Neural cell (in vitro differentiated cells): Measurements from ENCODE around the gene CCNJ. TPM values are rescaled to one million over a fixed set of nuclear protein-coding genes. Genes with fewer than 3 reads are reported as not detected.

Experiments used
- H2AFZ ChIP-seq: fragments of 200-600, 300-800 bp; sonication (generic), shearing (Covaris generic); 2 replicates; pipeline ENCODE4 v1.6.0; 2014; ENCODE audit warnings: low read depth, mild to moderate bottlenecking, antibody characterized with exemption, low read length, moderate library complexity
- H3F3A ChIP-seq: fragments of 200-600 bp; shearing (Covaris generic); 2 replicates; pipeline ENCODE4 v1.6.1; 2016; ENCODE audit warnings: mild to moderate bottlenecking, moderate library complexity, mixed read lengths, antibody characterized with exemption, low read length; ENCODE audit not compliant: insufficient read depth, poor library complexity, severe bottlenecking
- H3K27ac ChIP-seq: fragments of 200-600, 300-800 bp; sonication (generic), shearing (Covaris generic); 2 replicates; pipeline ENCODE4 v1.5.1; 2014; ENCODE audit warnings: mild to moderate bottlenecking, low read length, moderate library complexity
- H3K27me3 ChIP-seq: fragments of 300-800, 200-600 bp; sonication (generic), shearing (Covaris generic); 2 replicates; pipeline ENCODE4 v1.6.0; 2014; ENCODE audit warnings: mild to moderate bottlenecking, low read depth, low read length, moderate library complexity; ENCODE audit not compliant: insufficient read depth
- H3K36me3 ChIP-seq: fragments of 300-800, 200-600 bp; sonication (generic), shearing (Covaris generic); 2 replicates; pipeline ENCODE4 v1.5.1; 2014; ENCODE audit warnings: mild to moderate bottlenecking, antibody characterized with exemption, low read length, moderate library complexity; ENCODE audit not compliant: insufficient read depth
- H3K4me2 ChIP-seq: fragments of 300-800, 200-600 bp; sonication (generic), shearing (Covaris generic); 2 replicates; pipeline ENCODE4 v1.6.0; 2014; ENCODE audit warnings: mild to moderate bottlenecking, low read length
- H3K4me3 ChIP-seq: fragments of 300-800, 200-600 bp; sonication (generic), shearing (Covaris generic); 2 replicates; pipeline ENCODE4 v1.5.1; 2014; ENCODE audit warnings: mild to moderate bottlenecking, low read length, moderate library complexity
- H3K79me2 ChIP-seq: fragments of 200-600 bp; shearing (Covaris generic); replicated peaks from 2 replicates; pipeline ENCODE4 v1.6.0; 2014; ENCODE audit warnings: mild to moderate bottlenecking, low read length, moderate library complexity; ENCODE audit not compliant: insufficient read depth
- H3K9ac ChIP-seq: fragments of 300-800, 200-600 bp; sonication (generic), shearing (Covaris generic); 2 replicates; pipeline ENCODE4 v1.6.1; 2016; ENCODE audit warnings: mild to moderate bottlenecking, low read length, mixed read lengths
- H3K9me2 ChIP-seq: fragments of 200-600 bp; shearing (Covaris generic); 2 replicates; pipeline ENCODE4 v1.6.1; 2016; ENCODE audit warnings: mild to moderate bottlenecking, low read length, mixed read lengths; ENCODE audit not compliant: insufficient read depth
- H3K9me3 ChIP-seq: fragments of 200-600, 300-800 bp; sonication (generic), shearing (Covaris generic); 2 replicates; pipeline ENCODE4 v1.6.1; 2016; ENCODE audit warnings: mild to moderate bottlenecking, mixed run types, low read length, moderate library complexity, mixed read lengths
- H4K20me1 ChIP-seq: fragments of 200-600 bp; shearing (Covaris generic); 2 replicates; pipeline ENCODE4 v1.6.1; 2016; ENCODE audit warnings: mild to moderate bottlenecking, mixed run types; ENCODE audit not compliant: insufficient read depth
- EP300 ChIP-seq: fragments of 450-650 bp; conservative IDR thresholded peaks from 2 replicates; pipeline ENCODE4 v1.6.1; 2014; ENCODE audit warnings: antibody characterized with exemption, mild to moderate bottlenecking, moderate library complexity; ENCODE audit not compliant: poor library complexity, severe bottlenecking
- EZH2 ChIP-seq: fragments of 200-600, 300-800 bp; shearing (Covaris generic), sonication (generic); IDR thresholded peaks from 2 replicates; pipeline ENCODE4 v1.6.1; 2014; ENCODE audit warnings: antibody characterized with exemption, low read length, borderline replicate concordance, mild to moderate bottlenecking; ENCODE audit not compliant: insufficient read depth, poor library complexity, severe bottlenecking
- MXI1 ChIP-seq: fragments of 450-650 bp; conservative IDR thresholded peaks from 2 replicates; pipeline ENCODE4 v1.6.1; 2014; ENCODE audit warnings: antibody characterized with exemption, mild to moderate bottlenecking; ENCODE audit not compliant: poor library complexity, severe bottlenecking
- POLR2AphosphoS5 ChIP-seq: IDR thresholded peaks from 2 replicates; pipeline ENCODE4 v1.6.1; 2012
- RAD21 ChIP-seq: fragments of 450-650 bp; conservative IDR thresholded peaks from 2 replicates; pipeline ENCODE4 v1.6.1; 2014; ENCODE audit warnings: antibody characterized with exemption, mild to moderate bottlenecking, moderate library complexity
- SMC3 ChIP-seq: fragments of 450-650 bp; conservative IDR thresholded peaks from 2 replicates; pipeline ENCODE4 v1.6.1; 2014; ENCODE audit warnings: antibody characterized with exemption, mild to moderate bottlenecking, moderate library complexity; ENCODE audit not compliant: poor library complexity
- TAF1 ChIP-seq: IDR thresholded peaks from 2 replicates; pipeline ENCODE4 v1.6.1; 2012; ENCODE audit warnings: low read depth
- polyA plus RNA-seq: library from polyadenylated mRNA; depleted of rRNA; stranded (reverse); fragments of >200 nt; gene quantifications from 2 replicates; pipeline ENCODE4 v1.2.3, GENCODE V29; 2014
- TF ChIP-seq, protein P1 (sequence below): IDR thresholded peaks from 2 replicates; pipeline ENCODE4 v1.6.1; 2012; ENCODE audit warnings: borderline replicate concordance

The CCNJ gene
- polyA plus RNA-seq, 1 donor from 2014 or later: 41.0 TPM

DNA sequence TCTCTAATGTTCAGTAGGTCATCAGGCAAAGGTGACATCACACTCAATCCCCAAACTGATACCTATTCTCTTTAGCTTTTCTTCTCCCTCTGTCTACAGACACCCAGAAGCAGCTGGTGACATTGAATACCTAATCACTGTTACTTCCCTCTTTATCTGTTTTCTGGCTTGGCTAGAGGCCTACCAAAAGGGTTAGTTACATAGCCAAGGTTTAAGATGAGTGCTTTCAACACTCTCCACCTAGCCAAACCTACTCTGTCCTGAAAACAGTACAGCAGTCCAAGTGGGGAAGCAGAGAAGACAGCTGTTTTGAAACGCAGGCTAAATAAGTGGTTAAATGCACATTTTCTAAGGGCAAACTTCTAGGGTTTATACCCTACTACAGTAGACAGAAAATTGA lies 39.4 kb downstream of the CCNJ start:
- Histone ChIP-seq H3K36me3 (no peaks in the 10 kb centered on the region), H2AFZ (no peak overlapping the region), H3K27me3 (no peaks in the 10 kb centered on the region), H3K9me3 (no peaks in the 10 kb centered on the region), H4K20me1 (no peaks in the 10 kb centered on the region), H3K4me3 (peak overlapping the region; percentile 27), H3K4me2 (no peak overlapping the region), H3F3A (no peaks in the 10 kb centered on the region), H3K9ac (no peak overlapping the region), H3K27ac (peak overlapping the region; percentile 68), H3K79me2 (no peaks in the 10 kb centered on the region), H3K9me2 (no peaks in the 10 kb centered on the region)
- TF ChIP-seq POLR2AphosphoS5: no peak
- no peak for TF ChIP-seq EP300
- no peak for TF ChIP-seq MXI1
- TF ChIP-seq, protein P1, sequence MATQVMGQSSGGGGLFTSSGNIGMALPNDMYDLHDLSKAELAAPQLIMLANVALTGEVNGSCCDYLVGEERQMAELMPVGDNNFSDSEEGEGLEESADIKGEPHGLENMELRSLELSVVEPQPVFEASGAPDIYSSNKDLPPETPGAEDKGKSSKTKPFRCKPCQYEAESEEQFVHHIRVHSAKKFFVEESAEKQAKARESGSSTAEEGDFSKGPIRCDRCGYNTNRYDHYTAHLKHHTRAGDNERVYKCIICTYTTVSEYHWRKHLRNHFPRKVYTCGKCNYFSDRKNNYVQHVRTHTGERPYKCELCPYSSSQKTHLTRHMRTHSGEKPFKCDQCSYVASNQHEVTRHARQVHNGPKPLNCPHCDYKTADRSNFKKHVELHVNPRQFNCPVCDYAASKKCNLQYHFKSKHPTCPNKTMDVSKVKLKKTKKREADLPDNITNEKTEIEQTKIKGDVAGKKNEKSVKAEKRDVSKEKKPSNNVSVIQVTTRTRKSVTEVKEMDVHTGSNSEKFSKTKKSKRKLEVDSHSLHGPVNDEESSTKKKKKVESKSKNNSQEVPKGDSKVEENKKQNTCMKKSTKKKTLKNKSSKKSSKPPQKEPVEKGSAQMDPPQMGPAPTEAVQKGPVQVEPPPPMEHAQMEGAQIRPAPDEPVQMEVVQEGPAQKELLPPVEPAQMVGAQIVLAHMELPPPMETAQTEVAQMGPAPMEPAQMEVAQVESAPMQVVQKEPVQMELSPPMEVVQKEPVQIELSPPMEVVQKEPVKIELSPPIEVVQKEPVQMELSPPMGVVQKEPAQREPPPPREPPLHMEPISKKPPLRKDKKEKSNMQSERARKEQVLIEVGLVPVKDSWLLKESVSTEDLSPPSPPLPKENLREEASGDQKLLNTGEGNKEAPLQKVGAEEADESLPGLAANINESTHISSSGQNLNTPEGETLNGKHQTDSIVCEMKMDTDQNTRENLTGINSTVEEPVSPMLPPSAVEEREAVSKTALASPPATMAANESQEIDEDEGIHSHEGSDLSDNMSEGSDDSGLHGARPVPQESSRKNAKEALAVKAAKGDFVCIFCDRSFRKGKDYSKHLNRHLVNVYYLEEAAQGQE: no peak
- TF ChIP-seq TAF1: no peak
- TF ChIP-seq SMC3: no peak
- no peak for TF ChIP-seq EZH2

DNA sequence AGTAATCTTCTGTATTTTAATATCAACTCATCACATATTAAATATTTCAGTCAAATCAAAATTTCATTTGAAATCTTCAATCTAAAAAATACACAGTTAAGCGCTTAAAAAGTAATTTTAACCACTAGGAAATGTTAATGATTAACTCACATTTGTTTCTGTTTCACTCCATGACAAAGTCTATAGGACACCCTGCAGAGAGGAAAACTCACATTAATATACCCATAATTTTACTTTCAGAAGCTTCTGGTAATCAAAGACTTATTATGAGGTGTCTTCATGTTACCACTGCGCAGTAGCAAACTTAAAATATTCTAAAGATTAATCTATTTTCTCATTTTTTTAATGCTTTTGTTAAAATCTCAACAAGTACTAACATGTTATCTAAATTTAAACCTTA lies 45.7 kb downstream of the CCNJ start:
- no peaks in the 10 kb centered on the region for H3K27me3 ChIP-seq
- no peaks in the 10 kb centered on the region for H3K79me2 ChIP-seq
- H3K9me2 ChIP-seq: no peaks in the 10 kb centered on the region
- TF ChIP-seq MXI1: no peak
- no peak for TF ChIP-seq TAF1
- H4K20me1 ChIP-seq: no peaks in the 10 kb centered on the region
- no peak overlapping the region for H3K4me3 ChIP-seq
- H3K9ac ChIP-seq: no peak overlapping the region
- no peak overlapping the region for H2AFZ ChIP-seq
- no peak overlapping the region for H3K4me2 ChIP-seq
- no peak overlapping the region for H3K27ac ChIP-seq
- H3K9me3 ChIP-seq: no peaks in the 10 kb centered on the region
- H3K36me3 ChIP-seq: no peaks in the 10 kb centered on the region
- H3F3A ChIP-seq: no peaks in the 10 kb centered on the region

DNA sequence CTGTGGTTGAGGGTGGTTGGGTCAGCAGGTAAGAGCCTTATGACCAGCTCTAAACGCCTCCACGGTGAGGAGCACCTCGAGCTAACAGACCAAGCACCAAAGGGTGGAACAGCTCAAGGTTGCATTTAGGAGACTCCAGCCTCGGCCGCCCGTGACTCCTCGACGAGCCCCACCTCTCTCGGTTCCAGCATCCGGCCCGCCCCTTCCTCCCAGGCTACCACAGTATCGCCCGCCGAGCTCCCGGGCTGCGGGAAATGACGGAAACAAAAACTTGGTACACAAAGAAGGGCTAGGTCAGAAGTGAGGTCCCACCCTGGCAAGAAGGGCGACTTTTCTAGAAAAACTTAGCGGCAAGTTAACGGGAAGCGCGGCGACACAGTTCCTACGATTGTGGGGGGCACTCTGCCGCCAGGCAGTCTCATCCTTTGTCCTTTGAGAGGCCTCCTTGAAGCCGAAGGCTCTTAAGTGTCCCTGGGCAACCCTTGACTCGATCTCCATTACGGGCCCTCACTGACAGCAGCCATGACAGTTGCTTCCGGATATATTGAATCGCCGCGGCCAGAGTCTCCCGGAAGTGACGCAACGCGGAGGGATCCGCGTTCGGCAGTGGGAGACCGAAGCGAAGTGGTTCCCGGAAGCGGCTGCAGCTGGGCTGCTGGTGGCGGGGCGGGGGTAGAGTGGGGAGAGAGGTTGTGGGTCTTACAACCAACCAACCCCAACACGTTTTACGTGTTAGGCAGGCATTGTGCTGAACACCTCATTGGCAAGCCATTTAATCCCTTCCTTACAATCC lies 46.5 kb downstream of the CCNJ start:
- Histone ChIP-seq H3K4me2 (no peak overlapping the region), H3K27me3 (no peaks in the 10 kb centered on the region), H3F3A (no peaks in the 10 kb centered on the region), H3K27ac (no peak overlapping the region), H3K9me3 (no peaks in the 10 kb centered on the region), H3K9ac (no peak overlapping the region), H3K9me2 (no peaks in the 10 kb centered on the region), H4K20me1 (no peaks in the 10 kb centered on the region), H3K36me3 (no peaks in the 10 kb centered on the region), H2AFZ (no peak overlapping the region), H3K79me2 (no peaks in the 10 kb centered on the region), H3K4me3 (no peak overlapping the region)
- TF ChIP-seq SMC3: no peak
- TF ChIP-seq POLR2AphosphoS5: no peak
- TF ChIP-seq RAD21: no peak
- TF ChIP-seq EP300: no peak
